Astrocyte of the hippocampus (primary cell): ENCODE results near the gene RNF114.
A peak's percentile ranks its signal among the peaks of the same experiment; 100 is the strongest.
"Not testable (repeated sequence)": the region's sequence is repeated elsewhere in the genome, so short reads cannot be mapped to it uniquely, and the experiment has no call there.

Experiments
- DNase-seq: peaks from one replicate; pipeline ENCODE4 v3.0.0; 2011; ENCODE audit warnings: low read depth, low spot score

The RNF114 gene

DNA sequence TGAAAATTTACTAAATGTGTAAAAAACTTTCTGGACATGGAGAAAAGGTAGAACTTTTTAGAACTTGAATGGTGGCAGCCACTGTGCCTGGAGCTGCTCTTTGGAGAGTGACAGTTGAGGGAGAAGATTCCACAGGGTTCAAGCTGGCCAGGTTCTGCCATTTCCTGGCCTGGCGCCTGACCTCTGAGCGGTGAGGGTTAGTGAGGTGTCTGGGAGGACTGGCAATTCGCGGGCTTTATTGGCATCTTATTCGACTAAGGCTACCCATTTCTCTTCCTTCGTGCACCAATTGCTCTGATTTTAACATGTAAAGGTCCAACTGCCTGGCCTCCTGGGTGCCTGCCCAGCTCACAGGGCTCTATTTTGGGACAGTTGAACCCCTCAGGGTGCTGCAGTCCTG is 49.0 kb downstream of the RNF114 start:
- DNase-seq, result no peak

- no peak for DNase-seq
These were observed 49.4 kb downstream of the RNF114 start for GRCh38 chr20:49985617-49986016.

DNA sequence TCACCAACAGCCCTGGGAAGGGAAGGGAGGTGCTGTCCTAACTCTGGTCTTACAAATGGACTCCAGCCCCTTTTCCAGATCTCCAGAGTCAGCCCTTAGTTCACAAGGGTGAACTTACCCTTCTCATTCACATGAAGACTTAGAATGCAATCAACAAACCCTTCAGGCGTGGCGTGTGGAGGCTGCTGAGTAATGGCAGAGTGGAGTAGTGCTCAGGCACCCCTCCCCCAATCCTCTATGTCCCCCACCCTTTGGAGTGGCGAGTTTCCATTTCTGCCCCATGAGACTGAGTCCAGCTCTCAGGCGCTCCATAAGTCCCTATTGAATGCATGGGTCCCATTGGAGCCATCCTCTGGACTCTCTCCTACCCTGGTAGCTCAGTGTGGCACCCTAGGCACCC is 49.9 kb downstream of the RNF114 start:
- DNase-seq, result no peak

GRCh38 chr20:49987015-49987867 is 51.0 kb downstream of the RNF114 start:
- DNase-seq, result no peak

DNA sequence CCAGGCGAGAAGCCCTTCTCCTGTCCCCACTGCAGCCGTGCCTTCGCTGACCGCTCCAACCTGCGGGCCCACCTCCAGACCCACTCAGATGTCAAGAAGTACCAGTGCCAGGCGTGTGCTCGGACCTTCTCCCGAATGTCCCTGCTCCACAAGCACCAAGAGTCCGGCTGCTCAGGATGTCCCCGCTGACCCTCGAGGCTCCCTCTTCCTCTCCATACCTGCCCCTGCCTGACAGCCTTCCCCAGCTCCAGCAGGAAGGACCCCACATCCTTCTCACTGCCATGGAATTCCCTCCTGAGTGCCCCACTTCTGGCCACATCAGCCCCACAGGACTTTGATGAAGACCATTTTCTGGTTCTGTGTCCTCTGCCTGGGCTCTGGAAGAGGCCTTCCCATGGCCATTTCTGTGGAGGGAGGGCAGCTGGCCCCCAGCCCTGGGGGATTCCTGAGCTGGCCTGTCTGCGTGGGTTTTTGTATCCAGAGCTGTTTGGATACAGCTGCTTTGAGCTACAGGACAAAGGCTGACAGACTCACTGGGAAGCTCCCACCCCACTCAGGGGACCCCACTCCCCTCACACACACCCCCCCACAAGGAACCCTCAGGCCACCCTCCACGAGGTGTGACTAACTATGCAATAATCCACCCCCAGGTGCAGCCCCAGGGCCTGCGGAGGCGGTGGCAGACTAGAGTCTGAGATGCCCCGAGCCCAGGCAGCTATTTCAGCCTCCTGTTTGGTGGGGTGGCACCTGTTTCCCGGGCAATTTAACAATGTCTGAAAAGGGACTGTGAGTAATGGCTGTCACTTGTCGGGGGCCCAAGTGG is 51.9 kb downstream of the RNF114 start:
- peak; percentile 58 for DNase-seq

GRCh38 chr20:49989234-49990065 is 53.3 kb downstream of the RNF114 start:
- peak; percentile 72 for DNase-seq

- DNase-seq, result peak; percentile 49
These were observed 54.1 kb downstream of the RNF114 start for GRCh38 chr20:49990271-49990720.

- no peak for DNase-seq
These were observed 57.1 kb downstream of the RNF114 start for GRCh38 chr20:49993301-49993751.

- DNase-seq, result no peak
These were observed 59.4 kb downstream of the RNF114 start for GRCh38 chr20:49995586-49995985.

DNA sequence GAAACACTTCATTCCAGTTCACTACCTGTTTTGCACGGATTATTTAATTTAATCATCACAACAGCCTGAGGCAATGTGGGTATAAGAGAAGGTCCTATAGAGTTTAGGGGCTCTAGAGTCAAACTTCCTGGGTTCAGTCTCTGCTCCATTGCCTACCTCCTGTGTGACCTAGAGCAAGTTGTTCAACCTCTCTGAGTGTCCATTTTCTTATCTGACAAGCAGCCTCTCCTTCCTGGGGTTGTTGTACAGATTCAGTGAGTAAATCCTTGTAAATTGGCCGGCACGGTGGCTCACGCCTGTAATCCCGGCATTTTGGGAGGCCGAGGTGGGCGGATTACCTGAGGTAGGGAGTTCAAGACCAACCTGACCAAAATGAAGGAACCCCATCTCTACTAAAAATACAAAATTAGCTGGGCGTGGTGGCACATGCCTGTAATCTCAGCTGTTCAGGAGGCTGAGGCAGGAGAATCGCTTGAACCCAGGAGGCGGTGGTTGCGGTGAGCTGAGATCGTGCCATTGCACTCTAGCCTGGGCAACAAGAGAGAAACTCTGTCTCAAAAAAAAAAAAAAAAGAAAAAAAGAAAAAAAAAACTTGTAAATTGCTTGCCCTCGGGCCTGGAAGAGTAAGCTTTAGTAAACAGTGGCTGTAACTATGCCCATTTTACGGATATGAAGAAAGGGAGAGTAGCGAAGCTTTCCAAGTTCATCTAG is 62.4 kb downstream of the RNF114 start:
- not testable (repeated sequence) for DNase-seq

DNA sequence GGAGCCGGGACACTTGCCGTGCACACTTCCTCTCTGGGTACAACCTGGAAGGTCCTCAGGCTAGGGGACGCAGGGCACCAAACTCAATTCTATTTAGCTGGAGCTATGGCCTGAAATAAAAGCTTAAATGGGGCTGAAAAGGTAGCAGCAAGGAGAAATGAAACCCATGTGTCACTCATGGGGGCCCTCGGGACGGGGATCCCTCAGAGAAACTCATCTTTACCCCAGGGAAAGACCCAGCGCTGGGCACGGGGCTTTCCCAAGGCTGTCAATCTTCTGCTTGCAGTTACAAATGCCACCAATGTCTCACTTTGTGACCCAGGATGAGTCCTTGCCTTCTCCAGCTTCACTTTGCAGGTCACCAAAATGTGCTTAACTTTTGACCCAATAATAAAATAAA is 63.1 kb downstream of the RNF114 start:
- no peak for DNase-seq

DNA sequence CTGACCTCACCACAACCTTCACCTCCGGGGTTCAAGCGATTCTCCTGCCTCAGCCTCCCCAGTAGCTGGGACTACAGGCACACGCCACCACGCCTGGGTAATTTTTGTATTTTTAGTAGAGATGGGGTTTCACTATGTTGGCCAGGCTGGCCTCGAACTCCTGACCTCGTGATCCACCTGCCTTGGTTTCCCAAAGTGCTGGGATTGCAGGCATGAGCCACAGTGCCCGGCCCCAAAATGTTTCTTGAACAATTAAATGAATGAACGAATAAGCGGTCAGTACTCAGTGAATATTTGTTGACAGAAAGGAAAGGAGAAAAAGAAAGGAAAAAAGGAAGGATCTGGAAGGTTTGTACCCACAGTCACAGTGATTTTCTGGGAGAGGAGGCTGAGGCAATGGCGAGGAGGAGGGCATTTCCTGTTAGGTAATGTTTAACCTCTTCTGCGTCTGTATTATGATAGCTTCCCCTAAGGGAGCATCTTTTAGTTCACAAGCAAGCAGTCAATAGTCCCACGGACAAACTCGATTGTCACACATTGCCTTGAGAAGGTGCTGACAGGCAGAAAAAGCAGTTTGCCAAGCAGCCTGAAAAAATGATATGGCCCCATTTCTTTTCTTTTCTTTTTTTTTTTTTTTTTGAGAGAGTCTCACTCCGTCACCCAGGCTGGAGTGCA is 64.5 kb downstream of the RNF114 start:
- not testable (repeated sequence) for DNase-seq

DNA sequence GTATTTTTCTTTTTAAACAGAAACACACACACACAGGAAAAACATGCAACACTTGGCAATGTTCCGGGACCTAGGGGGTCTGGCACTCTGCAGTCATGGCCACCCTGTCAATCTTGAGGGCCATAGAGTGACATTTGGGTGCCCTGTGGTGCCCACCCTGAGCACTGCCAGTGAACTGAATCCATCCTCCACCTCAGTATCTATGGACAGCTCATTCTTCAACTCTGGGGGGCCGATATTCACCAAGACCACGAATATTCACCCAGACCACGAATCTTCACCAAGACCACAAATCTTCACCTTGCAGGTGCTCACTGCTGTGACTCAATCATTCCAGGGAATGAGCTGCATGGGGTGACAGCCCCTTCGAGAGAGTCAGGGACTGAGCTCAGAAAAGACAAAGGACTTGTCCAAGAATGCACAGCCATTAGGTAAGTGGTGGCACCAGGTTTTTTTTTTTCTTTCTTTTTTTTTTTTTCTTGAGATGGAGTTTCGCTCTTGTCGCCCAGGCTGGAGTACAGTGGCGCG is 65.7 kb downstream of the RNF114 start:
- no peak for DNase-seq

GRCh38 chr20:50003253-50003656 is 67.1 kb downstream of the RNF114 start:
- DNase-seq, result no peak
